ENCODE results near the gene PADI4. TPM values are rescaled to one million over a fixed set of nuclear protein-coding genes. Genes with fewer than 3 reads are reported as not detected.

Gene PADI4
- total and polyA plus RNA-seq, 2 experiments from 2014 or later: 0.45 to 0.52 TPM

GRCh38 chr1:17369466-17369865 lies 61.5 kb downstream of the PADI4 start:
- no peak overlapping the region for H3K4me3 Mint-ChIP-seq
- H4K20me1 ChIP-seq (replicated peaks; ENCODE audit: insufficient read depth): no peaks in the 10 kb centered on the region
- H3K27ac ChIP-seq (ENCODE audit: low read depth): no peak overlapping the region
- no peaks in the 10 kb centered on the region for H3K36me3 Mint-ChIP-seq (ENCODE audit: low read depth)
- H3K36me3 ChIP-seq (ENCODE audit: insufficient read depth): no peaks in the 10 kb centered on the region
- H3K4me1 ChIP-seq (ENCODE audit: insufficient read depth): peaks cover 3% of the 10 kb centered on the region; the same call in 1 of the 2 replicates
- H3K4me3 ChIP-seq: no peak overlapping the region
- no peak for TF ChIP-seq ZNF331 (CRISPR knock-in tag; IDR thresholded peaks at IDR 0.05; ENCODE audit: low read depth)
- no peak for TF ChIP-seq EZH2phosphoT487 (IDR thresholded peaks at IDR 0.05; ENCODE audit: unreplicated experiment)
- no peak for TF ChIP-seq ZNF114 (CRISPR knock-in tag; IDR thresholded peaks at IDR 0.05)
- TF ChIP-seq CTCF (conservative IDR thresholded peaks at IDR 0.05; ENCODE audit: low read depth in 2 of 2): no peak
- TF ChIP-seq NANOG (IDR thresholded peaks at IDR 0.05; ENCODE audit: borderline replicate concordance): no peak
- no peak for TF ChIP-seq EZH2 (IDR thresholded peaks at IDR 0.05; ENCODE audit: low read depth, unreplicated experiment)
- TF ChIP-seq REST (IDR thresholded peaks at IDR 0.05; ENCODE audit: unreplicated experiment): no peak
- no peak overlapping the region for H3K4me2 ChIP-seq
- ATAC-seq: no peak
- no peak for DNase-seq (ENCODE audit: low spot score)
- no peaks in the 10 kb centered on the region for H3F3A ChIP-seq (replicated peaks; ENCODE audit: low read depth)
- H2AFZ ChIP-seq: no peak overlapping the region
- peaks cover 11% of the 10 kb centered on the region for H3K4me1 Mint-ChIP-seq
- no peaks in the 10 kb centered on the region for H3K27me3 ChIP-seq (ENCODE audit: insufficient read depth)
- peaks cover 9% of the 10 kb centered on the region for H3K27me3 Mint-ChIP-seq (ENCODE audit: insufficient read depth, low read depth, poor library complexity)
- no peaks in the 10 kb centered on the region for H3K79me2 ChIP-seq (replicated peaks; ENCODE audit: insufficient read depth)
- H3K9me3 Mint-ChIP-seq: no peaks in the 10 kb centered on the region
- H3K9me2 ChIP-seq (ENCODE audit: insufficient read depth): no peaks in the 10 kb centered on the region
- no peak overlapping the region for H3K27ac Mint-ChIP-seq

GRCh38 chr1:17370618-17371017 lies 62.6 kb downstream of the PADI4 start:
- Mint-ChIP-seq H3K36me3 (ENCODE audit: low read depth) (no peaks in the 10 kb centered on the region), H3K4me1 (peaks cover 13% of the 10 kb centered on the region)
- TF ChIP-seq ZNF331 (CRISPR knock-in tag; IDR thresholded peaks at IDR 0.05; ENCODE audit: low read depth) (no peak), JUNB (IDR thresholded peaks at IDR 0.05; ENCODE audit: unreplicated experiment) (no peak), STAT1 (IDR thresholded peaks at IDR 0.05; ENCODE audit: unreplicated experiment) (no peak), CTCF (conservative IDR thresholded peaks at IDR 0.05; ENCODE audit: low read depth in 2 of 2) (peak; percentile 71 to 75), ETS1 (IDR thresholded peaks at IDR 0.05) (no peak), EZH2 (IDR thresholded peaks at IDR 0.05; ENCODE audit: low read depth, unreplicated experiment) (no peak), POLR2AphosphoS5 (IDR thresholded peaks at IDR 0.05; ENCODE audit: low read depth) (no peak)

More at GRCh38 chr1:17370618-17371017, 62.6 kb downstream of the PADI4 start:
- Histone ChIP-seq H3K4me3 (no peak overlapping the region), H3K9me2 (ENCODE audit: insufficient read depth) (peaks cover 5% of the 10 kb centered on the region; the same call in 1 of the 2 replicates), H3K4me1 (ENCODE audit: insufficient read depth) (peaks cover 3% of the 10 kb centered on the region; the same call in 1 of the 2 replicates), H2AFZ (no peak overlapping the region), H3K4me2 (no peak overlapping the region), H3K79me2 (replicated peaks; ENCODE audit: insufficient read depth) (no peaks in the 10 kb centered on the region), H3K27me3 (ENCODE audit: insufficient read depth) (no peaks in the 10 kb centered on the region), H4K20me1 (replicated peaks; ENCODE audit: insufficient read depth) (no peaks in the 10 kb centered on the region), H3K36me3 (ENCODE audit: insufficient read depth) (no peaks in the 10 kb centered on the region), H3K27ac (ENCODE audit: low read depth) (no peak overlapping the region), H3F3A (replicated peaks; ENCODE audit: low read depth) (no peaks in the 10 kb centered on the region)
- Mint-ChIP-seq H3K27me3 (ENCODE audit: insufficient read depth, low read depth, poor library complexity) (peaks cover 11% of the 10 kb centered on the region), H3K9me3 (no peaks in the 10 kb centered on the region), H3K27ac (no peak overlapping the region), H3K4me3 (no peak overlapping the region)
- ATAC-seq (peak; percentile 79), DNase-seq (ENCODE audit: low spot score) (peak; percentile 75)

All from GM23338 (cell line).